Endothelial cell of umbilical vein (primary cell): ENCODE data around the gene ISM2. TPM values are rescaled to one million over a fixed set of nuclear protein-coding genes. Genes with fewer than 3 reads are reported as not detected.

ENCODE experiments used
- BruUV-seq: library from RNA; stranded (reverse); fragments of 400-500 nt; replicated peaks from 2 replicates; lab custom pipeline; 2021; lab: Mats Ljungman, UMichigan
- CTCF ChIA-PET: fragments of 300-600, 350-600 bp; sonication (Branson Sonifier 250); formaldehyde crosslinking; loops from one replicate; lab custom pipeline; 2021; ENCODE audit warnings: antibody characterized with exemption, inconsistent platforms; lab: Charles Lee
- POLR2A ChIA-PET: fragments of 300-600, 350-600 bp; sonication (Branson Sonifier 250); formaldehyde crosslinking; loops from one replicate; lab custom pipeline; 2021; ENCODE audit warnings: antibody characterized with exemption, inconsistent platforms; lab: Charles Lee
- DNase-seq: peaks from one replicate; pipeline ENCODE4 v3.0.0-alpha.2; 2011; ENCODE audit warnings: low read depth, low spot score
- FAIRE-seq: peaks from 2 replicates; lab custom pipeline; 2011; peaks lifted over from hg19 to GRCh38; lab: Jason Lieb, UNC
- H2AFZ ChIP-seq: 2 replicates; pipeline ENCODE4 v1.6.0; 2012; ENCODE audit warnings: low read depth, low read length, control low read depth, inconsistent platforms
- H3K27ac ChIP-seq: 2 replicates; pipeline ENCODE4 v1.5.1; 2011; ENCODE audit warnings: low read depth, mild to moderate bottlenecking, control low read depth, low read length, moderate library complexity; ENCODE audit not compliant: insufficient read depth
- H3K27me3 ChIP-seq, 2 experiments: 2 replicates each; pipeline versions ENCODE4 v1.6.0 to v1.6.1; 2011; ENCODE audit warnings: low read length in 2 of 2, mixed read lengths in 1 of 2; ENCODE audit not compliant: control insufficient read depth in 2 of 2, insufficient read depth in 2 of 2
- H3K36me3 ChIP-seq, 2 experiments: 2 replicates in 1 of 2; 3 replicates in 1 of 2; pipeline ENCODE4 v1.5.1; 2011; ENCODE audit warnings: low read length in 2 of 2, mild to moderate bottlenecking in 1 of 2, moderate library complexity in 1 of 2; ENCODE audit not compliant: control insufficient read depth in 2 of 2, insufficient read depth in 2 of 2; ENCODE audit errors: extremely low read depth in 1 of 2
- H3K4me1 ChIP-seq: 3 replicates; pipeline ENCODE4 v1.5.1; 2011; ENCODE audit warnings: mild to moderate bottlenecking, low read length; ENCODE audit not compliant: control insufficient read depth, insufficient read depth; ENCODE audit errors: extremely low read depth
- H3K4me2 ChIP-seq: 2 replicates; pipeline ENCODE4 v1.6.1; 2011; ENCODE audit warnings: low read length, control low read depth, mixed read lengths; ENCODE audit not compliant: insufficient read depth
- H3K4me3 ChIP-seq, 3 experiments: fragments of 200-600 bp in 1 of 3; sonication (generic), shearing (Covaris generic) in 1 of 3; replicated peaks in 1 of 3; 2 replicates each; pipeline ENCODE4 v1.5.1; 2011 to 2016; ENCODE audit warnings: control low read depth in 3 of 3, low read length in 3 of 3, mild to moderate bottlenecking in 2 of 3, inconsistent platforms in 1 of 3, low read depth in 1 of 3, moderate library complexity in 1 of 3; ENCODE audit not compliant: insufficient read depth in 1 of 3
- H3K79me2 ChIP-seq: 2 replicates; pipeline ENCODE4 v1.6.0; 2012; ENCODE audit warnings: low read length, inconsistent platforms; ENCODE audit not compliant: control insufficient read depth, insufficient read depth
- H3K9ac ChIP-seq: replicated peaks from 2 replicates; pipeline ENCODE3; 2011; ENCODE audit warnings: low read length, control low read depth; ENCODE audit not compliant: insufficient read depth; ENCODE audit errors: extremely low read depth
- H3K9me1 ChIP-seq: replicated peaks from 3 replicates; pipeline ENCODE4 v1.6.0; 2011; ENCODE audit warnings: mild to moderate bottlenecking, low read length; ENCODE audit not compliant: control insufficient read depth, insufficient read depth; ENCODE audit errors: extremely low read depth
- H3K9me3 ChIP-seq: replicated peaks from 2 replicates; pipeline ENCODE4 v1.5.1; 2012; ENCODE audit warnings: low read length, inconsistent platforms; ENCODE audit not compliant: control insufficient read depth, insufficient read depth
- H4K20me1 ChIP-seq: replicated peaks from 2 replicates; pipeline ENCODE3; 2011; ENCODE audit warnings: mild to moderate bottlenecking, low read length; ENCODE audit not compliant: control insufficient read depth, insufficient read depth; ENCODE audit errors: extremely low read depth
- EZH2 ChIP-seq: IDR thresholded peaks from 2 replicates; pipeline ENCODE4 v1.6.1; 2012; ENCODE audit warnings: borderline replicate concordance, low read depth, mild to moderate bottlenecking, moderate library complexity, low read length, inconsistent platforms; ENCODE audit not compliant: severe bottlenecking
- FOS ChIP-seq: IDR thresholded peaks from 2 replicates; pipeline ENCODE4 v1.6.1; 2011; ENCODE audit warnings: mild to moderate bottlenecking, low read length, moderate library complexity, borderline replicate concordance; ENCODE audit not compliant: insufficient read depth
- GATA2 ChIP-seq: IDR thresholded peaks from 2 replicates; pipeline ENCODE4 v1.7.0; 2011; ENCODE audit warnings: low read depth, mild to moderate bottlenecking, moderate library complexity, mixed read lengths, low read length; ENCODE audit not compliant: insufficient read length, insufficient read depth
- JUN ChIP-seq: IDR thresholded peaks from 2 replicates; pipeline ENCODE4 v1.6.1; 2011; ENCODE audit warnings: borderline replicate concordance, low read depth; ENCODE audit not compliant: insufficient read length, insufficient read depth
- MYC ChIP-seq: IDR thresholded peaks from one replicate; pipeline ENCODE4 v1.6.1; 2011; ENCODE audit warnings: mild to moderate bottlenecking, low read depth, low read length
- POLR2A ChIP-seq: IDR thresholded peaks from 2 replicates; pipeline ENCODE4 v1.6.1; 2012; ENCODE audit warnings: low read depth, mild to moderate bottlenecking, control low read depth, low read length
- POLR2AphosphoS5 ChIP-seq: IDR thresholded peaks from 2 replicates; pipeline ENCODE4 v1.6.1; 2012; ENCODE audit warnings: low read depth, mild to moderate bottlenecking, control low read depth, low read length, moderate library complexity; ENCODE audit not compliant: insufficient read depth
- dilution Hi-C: fragments of 300-500 bp; cut with MboI; formaldehyde crosslinking; loops from one replicate; pipeline ENCODE4 v1.15.0; 2019; ENCODE audit warnings: low sequenced_read_pairs; ENCODE audit not compliant: extremely low pct_ligation_motif_present
- intact Hi-C: fragments of 100-400 bp; cut with micrococcal nuclease; formaldehyde crosslinking; loops from one replicate; pipeline ENCODE4 v1.10.0; 2022
- polyA plus RNA-seq, 4 experiments: library from polyadenylated mRNA; depleted of rRNA in 3 of 4; stranded (reverse) in 3 of 4; unstranded in 1 of 4; fragments of >200 nt; gene quantifications; 2 replicates each; pipeline versions ENCODE4 v1.2.1 to v1.2.3, GENCODE V29; 2011 to 2012; ENCODE audit warnings: missing spikeins in 1 of 4
- total RNA-seq: library from RNA; stranded (reverse); gene quantifications from 2 replicates; pipeline ENCODE4 v1.2.3, GENCODE V29; 2021
- TF ChIP-seq, protein P1 (sequence below): IDR thresholded peaks from 2 replicates; pipeline ENCODE4 v1.6.1; 2011; ENCODE audit not compliant: insufficient read depth, insufficient read length
- TF ChIP-seq, protein P2 (sequence below), 2 donors: IDR thresholded peaks; 1 replicate in 1 of 2; 2 replicates in 1 of 2; pipeline ENCODE4 v1.5.1; 2011; ENCODE audit warnings: low read length in 2 of 2, mild to moderate bottlenecking in 2 of 2, moderate library complexity in 2 of 2, control low read depth in 1 of 2, inconsistent platforms in 1 of 2, low read depth in 1 of 2; ENCODE audit not compliant: insufficient read depth in 1 of 2; ENCODE audit errors: extremely low read depth in 1 of 2

The ISM2 gene
- total and polyA plus RNA-seq, 2 donors (not counting 3 experiments of a cell fraction or from before 2014, with no cell fraction given): not detected

DNA sequence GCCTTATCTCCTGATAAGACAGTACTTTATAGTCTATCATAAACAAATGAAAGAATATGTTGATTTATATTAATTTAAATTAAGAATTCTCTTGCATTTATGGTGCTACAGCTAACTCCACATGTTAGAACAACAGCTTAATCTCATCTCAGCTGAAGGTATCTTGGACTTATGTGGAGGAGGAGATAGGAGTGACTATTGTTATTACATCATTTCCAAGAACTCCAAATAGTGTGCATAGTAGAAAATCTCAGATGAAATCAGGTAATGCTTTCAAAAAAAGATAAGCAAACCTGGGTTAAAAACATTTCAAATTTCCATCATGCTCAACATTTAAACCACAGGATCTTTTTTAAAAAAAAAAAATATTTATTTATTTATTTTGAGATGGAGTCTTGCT is 31.3 kb upstream of the ISM2 start:
- H3K27ac ChIP-seq: no peak overlapping the region
- H3K27me3 ChIP-seq: no peaks in the 10 kb centered on the region
- FAIRE-seq (no peak), DNase-seq (no peak)
- no peak overlapping the region for H3K4me2 ChIP-seq
- no peak overlapping the region for H3K9ac ChIP-seq
- no peaks in the 10 kb centered on the region for H3K9me3 ChIP-seq
- POLR2A ChIA-PET: no interaction called here
- no peaks in the 10 kb centered on the region for H3K4me1 ChIP-seq
- dilution Hi-C loops: no loop called here
- H4K20me1 ChIP-seq: no peaks in the 10 kb centered on the region
- no TSS peak for BruUV-seq
- CTCF ChIA-PET: interaction anchor here (0.9 to 1.5 kb wide), 2 partner anchors 12 to 70 kb away, joined by 3 to 4 read pairs; no protein-coding TSS in a partner anchor
- intact Hi-C loops: no loop called here
- TF ChIP-seq, protein P1, sequence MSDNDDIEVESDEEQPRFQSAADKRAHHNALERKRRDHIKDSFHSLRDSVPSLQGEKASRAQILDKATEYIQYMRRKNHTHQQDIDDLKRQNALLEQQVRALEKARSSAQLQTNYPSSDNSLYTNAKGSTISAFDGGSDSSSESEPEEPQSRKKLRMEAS: no peak
- TF ChIP-seq EZH2: no peak
- no peak for TF ChIP-seq GATA2
- TF ChIP-seq POLR2A: no peak
- no peak for TF ChIP-seq POLR2AphosphoS5
- TF ChIP-seq MYC: no peak
- TF ChIP-seq JUN: no peak
- no peak for TF ChIP-seq FOS
- TF ChIP-seq, protein P2, sequence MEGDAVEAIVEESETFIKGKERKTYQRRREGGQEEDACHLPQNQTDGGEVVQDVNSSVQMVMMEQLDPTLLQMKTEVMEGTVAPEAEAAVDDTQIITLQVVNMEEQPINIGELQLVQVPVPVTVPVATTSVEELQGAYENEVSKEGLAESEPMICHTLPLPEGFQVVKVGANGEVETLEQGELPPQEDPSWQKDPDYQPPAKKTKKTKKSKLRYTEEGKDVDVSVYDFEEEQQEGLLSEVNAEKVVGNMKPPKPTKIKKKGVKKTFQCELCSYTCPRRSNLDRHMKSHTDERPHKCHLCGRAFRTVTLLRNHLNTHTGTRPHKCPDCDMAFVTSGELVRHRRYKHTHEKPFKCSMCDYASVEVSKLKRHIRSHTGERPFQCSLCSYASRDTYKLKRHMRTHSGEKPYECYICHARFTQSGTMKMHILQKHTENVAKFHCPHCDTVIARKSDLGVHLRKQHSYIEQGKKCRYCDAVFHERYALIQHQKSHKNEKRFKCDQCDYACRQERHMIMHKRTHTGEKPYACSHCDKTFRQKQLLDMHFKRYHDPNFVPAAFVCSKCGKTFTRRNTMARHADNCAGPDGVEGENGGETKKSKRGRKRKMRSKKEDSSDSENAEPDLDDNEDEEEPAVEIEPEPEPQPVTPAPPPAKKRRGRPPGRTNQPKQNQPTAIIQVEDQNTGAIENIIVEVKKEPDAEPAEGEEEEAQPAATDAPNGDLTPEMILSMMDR (IDR thresholded peaks at IDR 0.05; ENCODE audit: extremely low read depth in 1 of 2, insufficient read depth in 1 of 2, low read depth in 1 of 2, low read length in 2 of 2): no peak
- no peak overlapping the region for H3K4me3 ChIP-seq
- H2AFZ ChIP-seq: no peak overlapping the region
- no peaks in the 10 kb centered on the region for H3K79me2 ChIP-seq
- H3K36me3 ChIP-seq: peaks cover 0 to 3% of the 10 kb centered on the region in 2 experiments
- no peaks in the 10 kb centered on the region for H3K9me1 ChIP-seq
